Right ventricle myocardium superior (tissue), 1 donor: ENCODE measurements around the gene RPS6KA3. TPM values are rescaled to one million over a fixed set of nuclear protein-coding genes. Genes with fewer than 3 reads are reported as not detected.

Experiments
- ATAC-seq: fragments of 200-7000 bp; cut with Tn5 transposase; one replicate; pipeline ENCODE4 v1.9.1; 2020; ENCODE audit warnings: mild to moderate bottlenecking; ENCODE audit not compliant: poor library complexity
- DNase-seq: peaks from one replicate; pipeline ENCODE4 v3.0.0-alpha.2; 2020
- intact Hi-C: fragments of 100-400 bp; cut with DNase I; formaldehyde crosslinking; loops from one replicate; pipeline ENCODE4 v1.11.2; 2022
- total RNA-seq: library from RNA; stranded (reverse); fragmentation: NEBNext Ultra II Directional; extraction: Animal tissue kit (Norgen Biotek cat#: 25700); gene quantifications from one replicate; pipeline ENCODE4 v1.2.1, GENCODE V29; 2021
- donor health status: DM: no; HTN: yes; CAD: no; lungs with severe emphysema.

The RPS6KA3 gene
- total RNA-seq, 1 donor from 2014 or later, result 33.5 TPM

GRCh38 chrX:20231598-20231997, 35.1 kb downstream of the RPS6KA3 start:
- intact Hi-C loops, result no loop called here
- DNase-seq (no peak), ATAC-seq (no peak)

- ATAC-seq, result no peak
- intact Hi-C loops, result no loop called here
- DNase-seq, result no peak
These were observed 36.3 kb downstream of the RPS6KA3 start for GRCh38 chrX:20230406-20230805.

- DNase-seq, result no peak
- intact Hi-C loops, result no loop called here
- no peak for ATAC-seq
These were observed 37.6 kb downstream of the RPS6KA3 start for GRCh38 chrX:20229155-20229554.

- intact Hi-C loops, result no loop called here
- no peak for ATAC-seq
These were observed 38.5 kb downstream of the RPS6KA3 start for GRCh38 chrX:20228245-20228644.

GRCh38 chrX:20227116-20227515, 39.6 kb downstream of the RPS6KA3 start:
- peak; percentile 48 for ATAC-seq
- no peak for DNase-seq
- intact Hi-C loops, result no loop called here

More at GRCh38 chrX:20228245-20228644, 38.5 kb downstream of the RPS6KA3 start:
- DNase-seq, result no peak

GRCh38 chrX:20225488-20225833, 41.2 kb downstream of the RPS6KA3 start:
- ATAC-seq, result no peak
- intact Hi-C loops, result no loop called here
- DNase-seq, result no peak

DNA sequence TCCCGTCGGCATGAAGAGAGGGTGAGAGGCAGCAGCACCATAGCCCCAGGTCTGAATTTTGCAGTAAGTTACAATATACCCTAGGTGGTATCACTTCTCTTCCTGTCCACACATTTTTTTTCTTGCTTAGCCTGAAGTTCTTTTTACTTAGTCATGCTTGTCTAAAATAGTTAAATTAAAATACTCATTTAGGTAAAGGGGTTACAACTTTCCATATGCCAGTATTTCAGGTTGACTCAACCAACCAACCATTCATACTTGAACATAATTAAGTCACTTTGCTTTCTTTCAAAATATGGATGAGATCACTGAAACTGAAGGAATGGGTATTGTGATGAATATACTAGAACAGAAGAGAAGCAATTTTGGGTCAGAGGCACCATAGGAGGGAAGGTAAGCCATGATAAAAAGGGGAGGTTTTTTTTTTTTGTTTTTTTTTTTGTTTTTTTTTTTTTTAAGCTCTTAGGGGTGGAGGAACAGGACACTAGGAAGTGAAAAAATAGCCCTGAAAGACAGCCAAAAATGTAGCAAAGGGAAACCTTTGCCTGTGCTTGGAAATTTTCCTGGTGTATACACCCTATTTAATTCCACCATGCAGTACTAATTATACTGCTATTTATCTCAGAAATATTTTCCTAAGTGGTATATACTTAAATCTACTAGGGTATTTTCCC, 41.8 kb downstream of the RPS6KA3 start:
- ATAC-seq (peak; percentile 82), DNase-seq (no peak)

GRCh38 chrX:20221902-20222301, 44.8 kb downstream of the RPS6KA3 start:
- DNase-seq (no peak), ATAC-seq (no peak)
- intact Hi-C loops, result loop anchor here (5.0 kb wide), 1 partner anchor 45 kb away; the partner anchor contains the start of gene RPS6KA3

More for the DNA sequence above, 41.8 kb downstream of the RPS6KA3 start:
- intact Hi-C loops, result loop anchor here (5.0 kb wide), 1 partner anchor 42 kb away; the partner anchor contains the start of gene RPS6KA3

- ATAC-seq (peak; percentile 45), DNase-seq (no peak)
- intact Hi-C loops, result no loop called here
These were observed 47.7 kb downstream of the RPS6KA3 start for GRCh38 chrX:20218836-20219505.

GRCh38 chrX:20217906-20218305, 48.8 kb downstream of the RPS6KA3 start:
- ATAC-seq (no peak), DNase-seq (no peak)
- intact Hi-C loops, result no loop called here

- intact Hi-C loops, result no loop called here
- no peak for DNase-seq
- ATAC-seq, result no peak
These were observed 49.4 kb downstream of the RPS6KA3 start for GRCh38 chrX:20217271-20217670.

GRCh38 chrX:20215565-20215964, 51.1 kb downstream of the RPS6KA3 start:
- no peak for DNase-seq
- intact Hi-C loops, result no loop called here
- ATAC-seq, result no peak

- intact Hi-C loops, result no loop called here
- no peak for DNase-seq
These were observed 54.1 kb downstream of the RPS6KA3 start for GRCh38 chrX:20212486-20213089.

GRCh38 chrX:20211261-20211786, 55.4 kb downstream of the RPS6KA3 start:
- DNase-seq (no peak), ATAC-seq (no peak)
- intact Hi-C loops, result no loop called here

More at GRCh38 chrX:20212486-20213089, 54.1 kb downstream of the RPS6KA3 start:
- no peak for ATAC-seq

DNA sequence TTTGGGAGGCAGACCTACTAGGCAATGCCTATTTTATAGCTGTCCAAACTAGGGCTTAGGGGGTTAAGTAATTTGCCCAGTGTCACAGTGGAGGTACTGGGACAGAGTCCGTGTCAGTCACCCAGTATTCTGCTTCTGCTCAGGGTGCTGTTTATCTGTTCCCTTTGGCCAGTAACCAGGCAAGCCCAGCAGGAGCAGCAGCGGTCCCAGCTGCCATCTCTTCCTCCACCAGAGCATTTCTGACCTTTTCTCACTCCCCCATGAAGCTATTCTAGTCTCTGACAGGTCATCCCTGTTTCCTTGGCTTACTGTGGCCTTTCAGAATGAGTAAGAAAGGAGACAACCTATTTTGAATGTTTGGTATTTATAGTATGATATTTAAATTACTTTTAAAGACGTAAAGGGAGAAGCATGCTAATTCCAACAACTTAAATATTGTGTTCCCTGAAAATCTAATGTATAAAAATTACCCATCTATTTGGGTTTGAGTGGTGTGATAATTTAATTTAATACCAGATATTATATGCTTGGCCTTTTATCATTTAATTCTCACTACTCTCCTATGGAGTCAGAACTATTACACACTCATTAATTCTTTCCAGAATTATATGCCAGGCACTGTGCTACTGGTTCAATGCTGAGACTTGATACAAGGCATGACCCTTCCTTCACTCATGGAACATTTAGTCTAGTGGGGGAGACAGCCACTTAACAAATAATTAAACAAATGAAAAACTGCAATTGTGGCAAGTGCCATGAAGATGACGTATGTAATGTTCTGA, 60.6 kb downstream of the RPS6KA3 start:
- peak; percentile 38 for DNase-seq
- intact Hi-C loops, result no loop called here
- ATAC-seq, result peak; percentile 77

GRCh38 chrX:20204351-20204750, 62.4 kb downstream of the RPS6KA3 start:
- intact Hi-C loops, result no loop called here
- DNase-seq (no peak), ATAC-seq (no peak)

- intact Hi-C loops, result no loop called here
- no peak for ATAC-seq
- DNase-seq, result no peak
These were observed 69.0 kb downstream of the RPS6KA3 start for GRCh38 chrX:20197641-20198210.

DNA sequence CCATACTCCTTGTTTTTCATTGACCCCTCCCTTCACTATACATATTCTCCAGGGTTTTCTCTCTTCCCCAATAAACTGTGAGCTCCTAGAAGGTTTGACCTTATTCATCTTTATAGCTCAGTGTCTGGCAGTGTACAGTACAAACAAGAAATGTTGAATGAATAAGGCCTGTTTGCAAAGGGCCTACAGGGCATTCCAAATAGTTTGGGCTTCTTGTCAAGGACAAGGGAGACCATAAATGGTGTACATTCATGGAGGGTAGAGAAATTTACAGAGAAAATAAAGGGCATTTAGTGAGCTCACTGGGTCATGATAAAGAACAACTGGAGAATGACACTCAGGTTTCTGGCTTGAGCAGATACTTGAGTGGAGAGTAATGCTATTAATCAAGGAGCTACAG, 77.5 kb downstream of the RPS6KA3 start:
- intact Hi-C loops, result no loop called here

More for the DNA sequence above, 77.5 kb downstream of the RPS6KA3 start:
- DNase-seq, result no peak
- ATAC-seq, result no peak
